ENCODE data around the gene PPFIA2. TPM values are rescaled to one million over a fixed set of nuclear protein-coding genes. Genes with fewer than 3 reads are reported as not detected.
A peak's percentile ranks its signal among the peaks of the same experiment; 100 is the strongest.
"Not testable (repeated sequence)": the region's sequence is repeated elsewhere in the genome, so short reads cannot be mapped to it uniquely, and the experiment has no call there.

The PPFIA2 gene
- total RNA-seq, 1 donor, result 4.9 TPM

DNA sequence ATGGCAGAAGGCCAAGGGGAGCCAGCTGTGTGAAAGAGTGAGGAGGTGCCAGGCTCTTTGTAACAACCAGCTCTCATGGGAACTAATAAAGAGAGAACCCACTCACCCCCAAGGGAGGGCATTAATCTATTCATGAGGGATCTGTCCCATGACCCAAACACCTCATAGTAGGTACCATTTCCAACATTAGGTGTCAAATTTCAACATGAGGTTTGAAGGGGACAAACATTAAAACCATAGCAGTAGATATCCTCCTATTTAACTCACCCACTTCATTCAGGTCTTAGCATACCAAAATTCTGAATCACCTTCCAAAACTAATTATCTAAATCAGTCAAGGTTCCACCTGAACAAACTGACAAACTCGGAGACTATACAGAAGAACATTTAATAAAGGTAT, 75.3 kb downstream of the PPFIA2 start:
- DNase-seq (ENCODE audit: low read depth), result no peak
- no peak overlapping the region for H3K4me3 ChIP-seq (ENCODE audit: low read depth, low read length)
- TF ChIP-seq, protein P1, sequence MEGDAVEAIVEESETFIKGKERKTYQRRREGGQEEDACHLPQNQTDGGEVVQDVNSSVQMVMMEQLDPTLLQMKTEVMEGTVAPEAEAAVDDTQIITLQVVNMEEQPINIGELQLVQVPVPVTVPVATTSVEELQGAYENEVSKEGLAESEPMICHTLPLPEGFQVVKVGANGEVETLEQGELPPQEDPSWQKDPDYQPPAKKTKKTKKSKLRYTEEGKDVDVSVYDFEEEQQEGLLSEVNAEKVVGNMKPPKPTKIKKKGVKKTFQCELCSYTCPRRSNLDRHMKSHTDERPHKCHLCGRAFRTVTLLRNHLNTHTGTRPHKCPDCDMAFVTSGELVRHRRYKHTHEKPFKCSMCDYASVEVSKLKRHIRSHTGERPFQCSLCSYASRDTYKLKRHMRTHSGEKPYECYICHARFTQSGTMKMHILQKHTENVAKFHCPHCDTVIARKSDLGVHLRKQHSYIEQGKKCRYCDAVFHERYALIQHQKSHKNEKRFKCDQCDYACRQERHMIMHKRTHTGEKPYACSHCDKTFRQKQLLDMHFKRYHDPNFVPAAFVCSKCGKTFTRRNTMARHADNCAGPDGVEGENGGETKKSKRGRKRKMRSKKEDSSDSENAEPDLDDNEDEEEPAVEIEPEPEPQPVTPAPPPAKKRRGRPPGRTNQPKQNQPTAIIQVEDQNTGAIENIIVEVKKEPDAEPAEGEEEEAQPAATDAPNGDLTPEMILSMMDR (IDR thresholded peaks at IDR 0.05; ENCODE audit: insufficient read depth, low read length), result no peak

DNA sequence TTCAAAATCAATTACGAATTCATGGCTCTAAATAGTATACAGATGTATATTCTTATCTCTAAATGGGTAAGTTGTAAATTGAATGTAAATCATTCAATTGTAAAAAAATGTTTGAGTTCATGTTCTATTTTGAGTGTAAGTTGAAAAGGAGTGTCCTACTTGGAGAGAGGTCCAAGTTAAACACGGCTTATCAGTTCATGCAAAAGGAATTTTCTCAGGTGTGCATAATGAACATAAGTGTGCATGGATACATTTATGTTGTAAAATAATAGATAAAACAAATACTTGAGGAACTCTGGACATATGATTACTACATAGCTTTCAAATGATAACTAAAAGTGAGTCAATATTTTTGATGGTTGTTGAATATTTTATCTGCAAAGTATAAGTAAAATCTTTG, 79.5 kb downstream of the PPFIA2 start:
- no peak for DNase-seq (ENCODE audit: low read depth)
- TF ChIP-seq, protein P1 (IDR thresholded peaks at IDR 0.05; ENCODE audit: insufficient read depth, low read length), result no peak
- no peak overlapping the region for H3K4me3 ChIP-seq (ENCODE audit: low read depth, low read length)

- TF ChIP-seq, protein P1 (IDR thresholded peaks at IDR 0.05; ENCODE audit: insufficient read depth, low read length), result no peak
- no peak overlapping the region for H3K4me3 ChIP-seq (ENCODE audit: low read depth, low read length)
- no peak for DNase-seq (ENCODE audit: low read depth)
These were observed 88.4 kb downstream of the PPFIA2 start for GRCh38 chr12:81670759-81671158.

DNA sequence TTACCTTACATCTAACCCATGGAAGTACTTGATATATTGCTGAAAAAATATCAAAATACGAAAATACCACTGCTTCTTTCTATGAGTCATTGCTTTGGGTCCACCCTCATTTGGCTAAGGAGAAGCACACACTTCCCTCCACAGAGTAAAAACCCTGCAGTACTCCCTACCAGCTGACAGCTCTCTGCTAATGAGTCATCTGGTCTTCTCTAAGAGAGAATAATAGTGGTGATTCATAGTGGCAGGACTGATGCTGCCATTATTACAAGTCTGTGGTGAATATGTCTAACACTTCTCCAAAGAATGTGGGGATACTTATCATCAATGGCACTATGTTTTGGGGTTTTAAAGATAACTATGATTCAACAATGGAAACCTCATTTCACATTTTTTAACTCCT, 90.7 kb downstream of the PPFIA2 start:
- H3K4me3 ChIP-seq (ENCODE audit: low read depth, low read length), result no peak overlapping the region
- TF ChIP-seq, protein P1 (IDR thresholded peaks at IDR 0.05; ENCODE audit: insufficient read depth, low read length), result no peak
- DNase-seq (ENCODE audit: low read depth), result peak; percentile 78

DNA sequence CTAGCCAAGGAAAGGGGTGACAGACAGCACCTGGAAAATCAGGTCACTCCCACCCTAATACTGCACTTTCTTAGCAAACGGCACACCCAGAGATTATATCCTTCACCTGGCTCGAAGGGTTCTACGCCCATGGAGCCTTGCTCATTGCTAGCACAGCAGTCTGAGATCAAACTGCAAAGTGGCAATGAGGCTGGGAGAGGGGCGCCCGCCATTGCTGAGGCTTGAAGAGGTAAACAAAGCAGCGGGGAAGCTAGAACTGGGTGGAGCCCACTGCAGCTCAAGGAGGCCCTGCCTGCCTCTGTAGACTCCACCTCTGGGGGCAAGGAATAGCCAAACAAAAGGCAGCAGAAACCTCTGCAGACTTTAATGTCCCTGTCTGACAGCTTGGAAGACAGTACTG, 99.8 kb downstream of the PPFIA2 start:
- not testable (repeated sequence) for H3K4me3 ChIP-seq (ENCODE audit: low read depth, low read length); DNase-seq (ENCODE audit: low read depth)

GRCh38 chr12:81644503-81644902, 114.6 kb downstream of the PPFIA2 start:
- H3K4me3 ChIP-seq (ENCODE audit: low read depth, low read length), result no peak overlapping the region
- peak; percentile 63 for DNase-seq (ENCODE audit: low read depth)
- TF ChIP-seq, protein P1 (IDR thresholded peaks at IDR 0.05; ENCODE audit: insufficient read depth, low read length), result peak; percentile 36

DNA sequence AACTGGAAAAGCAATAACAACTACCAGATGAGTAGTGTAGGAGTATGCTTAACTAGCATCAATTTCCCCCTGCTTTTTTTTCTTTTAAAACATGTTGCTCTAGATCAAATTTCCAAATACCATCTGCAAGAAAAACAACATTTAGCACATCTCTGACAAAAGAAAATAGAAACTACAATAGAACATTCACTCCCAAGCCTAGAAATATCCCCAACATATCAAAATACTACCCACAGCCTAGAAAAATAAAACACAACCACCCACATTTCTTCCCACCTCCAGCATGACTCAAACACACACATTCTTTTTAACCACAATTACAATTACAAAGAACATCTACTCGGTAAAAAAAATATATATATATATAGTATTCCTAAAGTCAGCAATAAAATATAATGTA, 120.0 kb downstream of the PPFIA2 start:
- TF ChIP-seq, protein P1 (IDR thresholded peaks at IDR 0.05; ENCODE audit: insufficient read depth, low read length), result no peak
- no peak for DNase-seq (ENCODE audit: low read depth)
- no peak overlapping the region for H3K4me3 ChIP-seq (ENCODE audit: low read depth, low read length)

All from fibroblast of the aortic adventitia (primary cell).